OCI-LY3 (cell line): ENCODE measurements around the gene GARS1.

ENCODE experiments used
- H2AFZ ChIP-seq: fragments of 200-600, 300-600 bp; shearing (Covaris generic); 2 replicates; pipeline ENCODE4 v1.6.0; 2014; ENCODE audit warnings: antibody characterized with exemption, low read depth, low read length
- H3K27ac ChIP-seq: fragments of 200-600, 300-600 bp; sonication (generic); 2 replicates; pipeline ENCODE4 v1.5.1; 2014; ENCODE audit warnings: mild to moderate bottlenecking, low read length, moderate library complexity, mixed read lengths
- H3K27me3 ChIP-seq: fragments of 200-600, 300-600 bp; sonication (generic); 2 replicates; pipeline ENCODE4 v1.6.1; 2014; ENCODE audit warnings: low read depth, low read length, mixed read lengths
- H3K36me3 ChIP-seq: fragments of 200-600, 300-600 bp; sonication (generic); replicated peaks from 2 replicates; pipeline ENCODE3; 2014; ENCODE audit warnings: low read depth, low read length, mixed read lengths
- H3K4me1 ChIP-seq: fragments of 300-600, 200-600 bp; sonication (generic); 2 replicates; pipeline ENCODE4 v1.6.1; 2014; ENCODE audit warnings: low read length, mixed read lengths
- H3K4me2 ChIP-seq: fragments of 200-600, 300-600 bp; sonication (generic); 2 replicates; pipeline ENCODE4 v1.6.1; 2014; ENCODE audit warnings: low read length, mixed read lengths
- H3K4me3 ChIP-seq: fragments of 300-600, 200-600 bp; sonication (generic); 2 replicates; pipeline ENCODE4 v1.5.1; 2014; ENCODE audit warnings: antibody characterized with exemption, mild to moderate bottlenecking, low read length, moderate library complexity
- H3K79me2 ChIP-seq: fragments of 300-600, 200-600 bp; shearing (Covaris generic); 2 replicates; pipeline ENCODE4 v1.6.1; 2014; ENCODE audit warnings: mild to moderate bottlenecking, low read length, mixed read lengths
- H3K9ac ChIP-seq: fragments of 300-600, 200-600 bp; shearing (Covaris generic); 2 replicates; pipeline ENCODE4 v1.6.0; 2014; ENCODE audit warnings: mild to moderate bottlenecking, low read length, moderate library complexity
- H3K9me3 ChIP-seq: fragments of 200-600, 300-600 bp; shearing (Covaris generic); 2 replicates; pipeline ENCODE4 v1.6.1; 2014; ENCODE audit warnings: low read length, mixed read lengths; ENCODE audit not compliant: insufficient read depth
- H4K20me1 ChIP-seq: fragments of 200-600, 300-600 bp; sonication (generic); 2 replicates; pipeline ENCODE4 v1.6.1; 2016; ENCODE audit warnings: low read length, mixed read lengths; ENCODE audit not compliant: insufficient read depth
- CTCF ChIP-seq: fragments of 200-600, 300-600 bp; sonication (generic); IDR thresholded peaks from 2 replicates; pipeline ENCODE4 v1.5.1; 2014; ENCODE audit warnings: antibody characterized with exemption, low read length, low read depth
- EZH2phosphoT487 ChIP-seq: fragments of 200-600 bp; shearing (Covaris generic); IDR thresholded peaks from 2 replicates; pipeline ENCODE4 v1.6.1; 2018; ENCODE audit warnings: antibody characterized with exemption, mixed run types, low read depth

The GARS1 gene

GRCh38 chr7:30667172-30667571, 72.5 kb downstream of the GARS1 start:
- Histone ChIP-seq H2AFZ (no peak overlapping the region), H3K9me3 (no peaks in the 10 kb centered on the region), H3K27me3 (no peaks in the 10 kb centered on the region), H3K4me2 (no peak overlapping the region), H3K79me2 (no peaks in the 10 kb centered on the region), H3K36me3 (no peaks in the 10 kb centered on the region), H3K4me3 (no peak overlapping the region), H4K20me1 (no peaks in the 10 kb centered on the region), H3K27ac (no peak overlapping the region), H3K9ac (no peak overlapping the region), H3K4me1 (no peaks in the 10 kb centered on the region)
- no peak for TF ChIP-seq CTCF
- no peak for TF ChIP-seq EZH2phosphoT487

DNA sequence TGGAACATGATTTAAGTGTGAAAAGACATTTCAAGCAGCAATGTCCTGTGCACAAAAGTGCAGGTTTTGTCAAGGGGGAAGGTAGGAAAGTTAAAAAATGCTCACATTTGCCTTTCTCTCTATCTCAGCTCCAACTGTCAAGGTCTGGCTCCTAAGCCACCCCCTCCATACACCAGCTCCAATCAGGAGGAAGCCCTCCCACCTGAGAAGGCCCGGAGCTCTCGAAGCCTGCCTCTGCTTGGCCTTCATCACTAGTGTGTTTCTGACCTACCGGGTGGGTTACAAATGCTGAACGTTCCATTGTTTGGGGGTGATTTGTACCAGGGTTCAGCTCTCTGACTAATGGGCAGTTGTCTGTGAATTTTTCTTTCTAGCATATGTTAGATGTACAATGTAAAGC, 73.4 kb downstream of the GARS1 start:
- H3K27me3 ChIP-seq, result no peaks in the 10 kb centered on the region
- no peak overlapping the region for H2AFZ ChIP-seq
- H3K79me2 ChIP-seq, result no peaks in the 10 kb centered on the region
- H3K36me3 ChIP-seq, result no peaks in the 10 kb centered on the region
- H3K4me2 ChIP-seq, result no peak overlapping the region
- no peaks in the 10 kb centered on the region for H4K20me1 ChIP-seq
- no peak overlapping the region for H3K9ac ChIP-seq
- H3K27ac ChIP-seq, result no peak overlapping the region
- no peaks in the 10 kb centered on the region for H3K4me1 ChIP-seq
- no peak overlapping the region for H3K4me3 ChIP-seq
- H3K9me3 ChIP-seq, result no peaks in the 10 kb centered on the region
- TF ChIP-seq CTCF (no peak), EZH2phosphoT487 (no peak)

DNA sequence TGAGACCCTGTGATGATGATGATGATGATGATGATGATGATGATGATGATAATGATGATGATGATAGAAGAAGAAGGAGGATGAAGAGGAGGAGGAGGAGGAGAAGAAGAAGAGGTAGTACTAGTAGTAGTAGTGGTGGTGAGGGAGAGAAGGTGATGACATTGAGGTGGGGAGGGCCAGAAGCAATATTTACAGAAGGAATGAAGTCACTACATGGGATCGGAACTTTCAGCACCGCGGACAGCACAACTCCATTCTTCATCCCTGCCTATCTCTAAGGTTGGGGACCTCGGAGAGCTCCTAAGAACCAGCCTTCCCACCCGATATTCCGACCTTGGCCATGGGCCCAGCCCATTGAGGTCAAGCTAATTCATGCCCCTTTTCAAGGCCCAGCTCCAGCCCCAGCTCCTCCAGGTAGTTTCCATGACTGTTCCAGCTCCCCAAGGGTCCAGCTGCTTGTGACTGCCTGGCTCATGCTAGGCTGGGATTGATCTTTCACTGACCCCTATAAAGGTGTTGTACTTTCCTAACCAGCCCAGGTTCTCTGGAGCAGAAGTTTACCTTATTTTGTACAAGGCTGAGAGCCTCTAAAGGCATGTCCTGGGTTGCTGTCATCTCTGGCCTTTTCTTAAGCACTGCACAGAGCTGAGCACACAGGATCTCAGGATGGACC, 77.3 kb downstream of the GARS1 start:
- H3K4me3 ChIP-seq, result no peak overlapping the region
- TF ChIP-seq EZH2phosphoT487, result no peak
- TF ChIP-seq CTCF, result no peak
- no peak overlapping the region for H3K9ac ChIP-seq
- H2AFZ ChIP-seq, result no peak overlapping the region
- H3K27me3 ChIP-seq, result 0 out of 2 replicates have a peak, but pooled peaks cover 3% of the 10 kb centered on the region
- H3K27ac ChIP-seq, result no peak overlapping the region
- H3K9me3 ChIP-seq, result no peaks in the 10 kb centered on the region
- no peaks in the 10 kb centered on the region for H4K20me1 ChIP-seq
- no peaks in the 10 kb centered on the region for H3K4me1 ChIP-seq
- H3K79me2 ChIP-seq, result no peaks in the 10 kb centered on the region
- H3K4me2 ChIP-seq, result no peak overlapping the region
- H3K36me3 ChIP-seq, result no peaks in the 10 kb centered on the region

- no peak overlapping the region for H2AFZ ChIP-seq
- no peaks in the 10 kb centered on the region for H4K20me1 ChIP-seq
- H3K9me3 ChIP-seq, result no peaks in the 10 kb centered on the region
- no peak overlapping the region for H3K27ac ChIP-seq
- no peak overlapping the region for H3K4me3 ChIP-seq
- no peaks in the 10 kb centered on the region for H3K4me1 ChIP-seq
- H3K4me2 ChIP-seq, result no peak overlapping the region
- TF ChIP-seq CTCF (no peak), EZH2phosphoT487 (no peak)
- no peaks in the 10 kb centered on the region for H3K79me2 ChIP-seq
- peaks cover 10% of the 10 kb centered on the region; the same call in 1 of the 2 replicates for H3K27me3 ChIP-seq
- H3K36me3 ChIP-seq, result no peaks in the 10 kb centered on the region
- no peak overlapping the region for H3K9ac ChIP-seq
Observed at GRCh38 chr7:30674420-30674819, 79.7 kb downstream of the GARS1 start.
